Measurements from ENCODE around the gene STXBP6. TPM values are rescaled to one million over a fixed set of nuclear protein-coding genes. Genes with fewer than 3 reads are reported as not detected.

The STXBP6 gene
- polyA plus RNA-seq, 1 donor from 2014 or later: 14.6 TPM

GRCh38 chr14:25055005-25055404 lies 5.1 kb upstream of the STXBP6 start:
- Histone ChIP-seq H3K79me2 (replicated peaks; ENCODE audit: insufficient read depth, low read length) (no peaks in the 10 kb centered on the region), H3K9me2 (ENCODE audit: insufficient read depth, low read length) (no peaks in the 10 kb centered on the region), H3K27me3 (ENCODE audit: insufficient read depth, low read depth, low read length) (peaks cover 30% of the 10 kb centered on the region), H2AFZ (ENCODE audit: low read depth, low read length) (no peak overlapping the region), H3K36me3 (ENCODE audit: insufficient read depth, low read length) (no peaks in the 10 kb centered on the region), H3K27ac (ENCODE audit: low read length) (no peak overlapping the region), H4K20me1 (ENCODE audit: insufficient read depth) (no peaks in the 10 kb centered on the region), H3F3A (ENCODE audit: insufficient read depth, low read length, poor library complexity, severe bottlenecking) (no peaks in the 10 kb centered on the region), H3K9me3 (ENCODE audit: low read length) (no peaks in the 10 kb centered on the region), H3K4me3 (ENCODE audit: low read length) (no peak overlapping the region), H3K9ac (ENCODE audit: low read length) (no peak overlapping the region), H3K4me2 (ENCODE audit: low read length) (no peak overlapping the region)
- TF ChIP-seq, protein P1, sequence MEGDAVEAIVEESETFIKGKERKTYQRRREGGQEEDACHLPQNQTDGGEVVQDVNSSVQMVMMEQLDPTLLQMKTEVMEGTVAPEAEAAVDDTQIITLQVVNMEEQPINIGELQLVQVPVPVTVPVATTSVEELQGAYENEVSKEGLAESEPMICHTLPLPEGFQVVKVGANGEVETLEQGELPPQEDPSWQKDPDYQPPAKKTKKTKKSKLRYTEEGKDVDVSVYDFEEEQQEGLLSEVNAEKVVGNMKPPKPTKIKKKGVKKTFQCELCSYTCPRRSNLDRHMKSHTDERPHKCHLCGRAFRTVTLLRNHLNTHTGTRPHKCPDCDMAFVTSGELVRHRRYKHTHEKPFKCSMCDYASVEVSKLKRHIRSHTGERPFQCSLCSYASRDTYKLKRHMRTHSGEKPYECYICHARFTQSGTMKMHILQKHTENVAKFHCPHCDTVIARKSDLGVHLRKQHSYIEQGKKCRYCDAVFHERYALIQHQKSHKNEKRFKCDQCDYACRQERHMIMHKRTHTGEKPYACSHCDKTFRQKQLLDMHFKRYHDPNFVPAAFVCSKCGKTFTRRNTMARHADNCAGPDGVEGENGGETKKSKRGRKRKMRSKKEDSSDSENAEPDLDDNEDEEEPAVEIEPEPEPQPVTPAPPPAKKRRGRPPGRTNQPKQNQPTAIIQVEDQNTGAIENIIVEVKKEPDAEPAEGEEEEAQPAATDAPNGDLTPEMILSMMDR (IDR thresholded peaks at IDR 0.05; ENCODE audit: poor library complexity, severe bottlenecking): no peak
- TF ChIP-seq SMC3 (conservative IDR thresholded peaks at IDR 0.05; ENCODE audit: poor library complexity): no peak
- TF ChIP-seq EZH2 (IDR thresholded peaks at IDR 0.05; ENCODE audit: borderline replicate concordance, insufficient read depth, low read length, poor library complexity, severe bottlenecking): no peak
- no peak for TF ChIP-seq EP300 (conservative IDR thresholded peaks at IDR 0.05; ENCODE audit: poor library complexity, severe bottlenecking)
- TF ChIP-seq RAD21 (conservative IDR thresholded peaks at IDR 0.05): no peak
- no peak for TF ChIP-seq MXI1 (conservative IDR thresholded peaks at IDR 0.05; ENCODE audit: poor library complexity, severe bottlenecking)
- no peak for TF ChIP-seq TAF1 (IDR thresholded peaks at IDR 0.05; ENCODE audit: low read depth)
- TF ChIP-seq, protein P2, sequence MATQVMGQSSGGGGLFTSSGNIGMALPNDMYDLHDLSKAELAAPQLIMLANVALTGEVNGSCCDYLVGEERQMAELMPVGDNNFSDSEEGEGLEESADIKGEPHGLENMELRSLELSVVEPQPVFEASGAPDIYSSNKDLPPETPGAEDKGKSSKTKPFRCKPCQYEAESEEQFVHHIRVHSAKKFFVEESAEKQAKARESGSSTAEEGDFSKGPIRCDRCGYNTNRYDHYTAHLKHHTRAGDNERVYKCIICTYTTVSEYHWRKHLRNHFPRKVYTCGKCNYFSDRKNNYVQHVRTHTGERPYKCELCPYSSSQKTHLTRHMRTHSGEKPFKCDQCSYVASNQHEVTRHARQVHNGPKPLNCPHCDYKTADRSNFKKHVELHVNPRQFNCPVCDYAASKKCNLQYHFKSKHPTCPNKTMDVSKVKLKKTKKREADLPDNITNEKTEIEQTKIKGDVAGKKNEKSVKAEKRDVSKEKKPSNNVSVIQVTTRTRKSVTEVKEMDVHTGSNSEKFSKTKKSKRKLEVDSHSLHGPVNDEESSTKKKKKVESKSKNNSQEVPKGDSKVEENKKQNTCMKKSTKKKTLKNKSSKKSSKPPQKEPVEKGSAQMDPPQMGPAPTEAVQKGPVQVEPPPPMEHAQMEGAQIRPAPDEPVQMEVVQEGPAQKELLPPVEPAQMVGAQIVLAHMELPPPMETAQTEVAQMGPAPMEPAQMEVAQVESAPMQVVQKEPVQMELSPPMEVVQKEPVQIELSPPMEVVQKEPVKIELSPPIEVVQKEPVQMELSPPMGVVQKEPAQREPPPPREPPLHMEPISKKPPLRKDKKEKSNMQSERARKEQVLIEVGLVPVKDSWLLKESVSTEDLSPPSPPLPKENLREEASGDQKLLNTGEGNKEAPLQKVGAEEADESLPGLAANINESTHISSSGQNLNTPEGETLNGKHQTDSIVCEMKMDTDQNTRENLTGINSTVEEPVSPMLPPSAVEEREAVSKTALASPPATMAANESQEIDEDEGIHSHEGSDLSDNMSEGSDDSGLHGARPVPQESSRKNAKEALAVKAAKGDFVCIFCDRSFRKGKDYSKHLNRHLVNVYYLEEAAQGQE (IDR thresholded peaks at IDR 0.05; ENCODE audit: borderline replicate concordance): no peak
- no peak for TF ChIP-seq POLR2AphosphoS5 (IDR thresholded peaks at IDR 0.05)

DNA sequence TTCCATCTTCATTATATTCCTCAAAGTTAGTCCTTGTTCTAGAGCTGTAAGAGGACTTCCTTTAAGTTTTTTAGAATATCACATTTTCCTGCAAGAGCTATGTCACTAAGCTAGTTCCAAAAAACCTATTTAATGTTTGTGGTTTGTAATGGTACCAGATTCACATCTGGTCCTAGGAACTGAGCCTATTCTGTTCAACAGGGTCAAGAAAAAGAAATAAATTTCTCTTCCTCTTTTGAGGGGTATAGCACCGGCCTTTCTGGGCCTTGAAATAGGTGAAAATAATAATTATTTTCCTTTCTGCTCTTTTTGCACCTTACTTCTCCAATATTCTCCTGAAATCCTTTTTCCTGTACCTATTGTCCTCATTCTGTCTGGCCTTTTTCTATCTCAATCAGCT lies 3.6 kb upstream of the STXBP6 start:
- Histone ChIP-seq H3K36me3 (ENCODE audit: insufficient read depth, low read length) (no peaks in the 10 kb centered on the region), H3K9me2 (ENCODE audit: insufficient read depth, low read length) (no peaks in the 10 kb centered on the region), H4K20me1 (ENCODE audit: insufficient read depth) (no peaks in the 10 kb centered on the region), H3K27me3 (ENCODE audit: insufficient read depth, low read depth, low read length) (peaks cover 42% of the 10 kb centered on the region), H3K27ac (ENCODE audit: low read length) (no peak overlapping the region), H3K79me2 (replicated peaks; ENCODE audit: insufficient read depth, low read length) (no peaks in the 10 kb centered on the region), H3K4me3 (ENCODE audit: low read length) (no peak overlapping the region), H3F3A (ENCODE audit: insufficient read depth, low read length, poor library complexity, severe bottlenecking) (no peaks in the 10 kb centered on the region), H2AFZ (ENCODE audit: low read depth, low read length) (no peak overlapping the region), H3K4me2 (ENCODE audit: low read length) (no peak overlapping the region), H3K9me3 (ENCODE audit: low read length) (no peaks in the 10 kb centered on the region), H3K9ac (ENCODE audit: low read length) (no peak overlapping the region)
- TF ChIP-seq POLR2AphosphoS5 (IDR thresholded peaks at IDR 0.05): no peak
- TF ChIP-seq EZH2 (IDR thresholded peaks at IDR 0.05; ENCODE audit: borderline replicate concordance, insufficient read depth, low read length, poor library complexity, severe bottlenecking): no peak
- no peak for TF ChIP-seq TAF1 (IDR thresholded peaks at IDR 0.05; ENCODE audit: low read depth)
- TF ChIP-seq, protein P2 (IDR thresholded peaks at IDR 0.05; ENCODE audit: borderline replicate concordance): no peak
- TF ChIP-seq SMC3 (conservative IDR thresholded peaks at IDR 0.05; ENCODE audit: poor library complexity): no peak
- TF ChIP-seq, protein P1 (IDR thresholded peaks at IDR 0.05; ENCODE audit: poor library complexity, severe bottlenecking): no peak
- no peak for TF ChIP-seq RAD21 (conservative IDR thresholded peaks at IDR 0.05)
- TF ChIP-seq MXI1 (conservative IDR thresholded peaks at IDR 0.05; ENCODE audit: poor library complexity, severe bottlenecking): no peak
- no peak for TF ChIP-seq EP300 (conservative IDR thresholded peaks at IDR 0.05; ENCODE audit: poor library complexity, severe bottlenecking)

Measured in neural cell (in vitro differentiated cells).